ENCODE data around the gene TMBIM6.
"Not testable (repeated sequence)": the region's sequence is repeated elsewhere in the genome, so short reads cannot be mapped to it uniquely, and the experiment has no call there.

The TMBIM6 gene

DNA sequence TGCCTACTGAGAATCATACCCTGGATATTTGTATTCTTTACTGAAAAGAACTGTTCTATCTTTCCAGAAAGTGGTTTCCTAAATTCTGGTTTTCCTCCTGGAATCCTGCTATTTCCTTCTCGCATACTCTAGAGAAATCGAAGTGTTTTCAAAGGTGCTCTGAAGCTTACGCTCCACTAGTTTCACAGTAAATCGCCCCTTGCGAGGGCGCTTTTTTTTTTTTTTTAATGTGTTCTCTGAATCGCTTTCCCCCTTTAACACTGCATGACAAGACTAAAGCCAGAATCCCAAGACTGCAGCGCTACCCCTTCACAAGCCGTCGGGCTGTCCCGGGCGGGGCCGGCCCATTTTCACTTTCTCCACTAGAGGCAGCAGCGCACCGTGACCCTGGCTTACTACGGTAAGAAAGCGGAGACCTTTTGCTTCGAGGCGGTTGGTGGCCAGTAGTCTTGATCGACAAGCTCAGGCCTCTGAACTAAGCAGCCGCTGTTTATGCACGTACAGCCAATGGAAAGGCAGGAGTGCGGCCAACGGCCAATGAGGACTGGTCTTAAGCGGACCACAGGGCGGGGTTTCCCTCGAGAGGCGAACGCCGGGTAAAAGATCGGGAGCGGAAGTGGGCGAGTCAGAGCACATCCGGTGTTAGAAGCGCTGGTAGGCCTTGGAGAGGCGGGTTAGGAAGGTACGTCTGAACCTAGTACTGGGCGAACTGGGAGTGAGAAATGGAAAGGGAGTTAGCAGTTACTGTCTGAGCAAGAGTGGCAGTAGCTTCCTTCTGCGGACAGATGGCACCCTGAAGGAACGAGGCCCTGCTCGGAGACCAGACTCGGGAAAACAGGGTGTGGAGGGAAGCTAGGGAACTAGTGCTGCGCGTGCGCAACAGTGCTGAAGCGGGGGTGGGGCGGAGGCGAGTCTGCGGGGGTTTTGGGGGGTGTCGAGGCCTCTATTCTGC, at the start of gene TMBIM6:
Gene TMBIM6, plus strand, starts transcription at position 628 of the 952 bp plus-strand sequence. CDS start 10,937 bp downstream, outside the sequence.
- DNase-seq (ENCODE audit: low read depth) = peak; percentile 98

- DNase-seq (ENCODE audit: low read depth) = no peak
These were observed 48.5 kb upstream of the TMBIM6 start for GRCh38 chr12:49692851-49693250.

GRCh38 chr12:49693931-49694444, 47.4 kb upstream of the TMBIM6 start:
- DNase-seq (ENCODE audit: low read depth) = no peak

- DNase-seq (ENCODE audit: low read depth) = no peak
These were observed 44.6 kb upstream of the TMBIM6 start for GRCh38 chr12:49696723-49697122.

GRCh38 chr12:49697808-49698207, 43.5 kb upstream of the TMBIM6 start:
- DNase-seq (ENCODE audit: low read depth) = no peak

DNA sequence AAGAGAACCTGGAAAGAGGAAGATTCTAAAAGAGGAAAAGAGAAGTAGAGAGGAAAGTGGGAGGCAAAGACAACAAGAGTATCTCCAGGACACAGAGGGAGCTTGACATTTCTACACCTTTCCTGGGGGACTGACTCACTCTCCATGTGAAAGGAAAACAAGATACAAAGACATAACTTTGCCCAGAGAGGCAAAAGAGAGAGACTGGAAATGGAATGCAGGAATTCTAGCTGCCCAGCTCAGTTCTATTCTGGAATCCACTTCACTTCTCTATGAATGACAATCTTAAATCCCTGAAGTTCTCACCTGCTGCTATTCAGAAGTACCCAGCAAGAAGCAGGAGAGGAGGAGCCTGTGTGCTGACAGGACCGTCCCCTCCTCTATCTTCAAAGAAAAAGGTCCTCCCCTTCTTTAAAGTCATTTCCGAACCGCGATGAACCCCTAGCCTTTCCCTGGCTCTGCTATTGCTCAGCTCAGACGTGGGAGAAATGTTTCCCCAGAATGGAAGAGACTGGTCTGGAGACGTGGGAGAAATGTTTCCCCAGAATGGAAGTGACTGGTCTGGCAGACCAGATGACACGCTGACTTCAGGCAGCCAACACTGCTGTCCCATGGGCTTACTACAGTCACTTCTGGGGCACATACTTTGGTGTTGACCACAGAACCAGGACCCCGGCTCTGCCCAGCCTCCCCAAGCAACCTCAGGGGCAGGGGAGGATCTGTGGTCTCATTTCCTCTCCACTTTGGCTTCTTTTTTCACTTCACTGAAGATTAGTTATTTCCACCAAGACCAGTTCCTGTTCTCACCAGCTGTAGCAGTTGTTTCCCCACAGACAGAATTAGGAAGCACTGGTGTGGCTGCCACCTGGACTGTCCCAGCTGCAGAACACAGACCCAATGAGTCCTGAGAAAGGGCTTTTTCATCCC, 42.5 kb upstream of the TMBIM6 start:
- DNase-seq (ENCODE audit: low read depth) = no peak

GRCh38 chr12:49702009-49702408, 39.3 kb upstream of the TMBIM6 start:
- DNase-seq (ENCODE audit: low read depth) = no peak

GRCh38 chr12:49702676-49703215, 38.6 kb upstream of the TMBIM6 start:
- no peak for DNase-seq (ENCODE audit: low read depth)

GRCh38 chr12:49703647-49704137, 37.7 kb upstream of the TMBIM6 start:
- no peak for DNase-seq (ENCODE audit: low read depth)

DNA sequence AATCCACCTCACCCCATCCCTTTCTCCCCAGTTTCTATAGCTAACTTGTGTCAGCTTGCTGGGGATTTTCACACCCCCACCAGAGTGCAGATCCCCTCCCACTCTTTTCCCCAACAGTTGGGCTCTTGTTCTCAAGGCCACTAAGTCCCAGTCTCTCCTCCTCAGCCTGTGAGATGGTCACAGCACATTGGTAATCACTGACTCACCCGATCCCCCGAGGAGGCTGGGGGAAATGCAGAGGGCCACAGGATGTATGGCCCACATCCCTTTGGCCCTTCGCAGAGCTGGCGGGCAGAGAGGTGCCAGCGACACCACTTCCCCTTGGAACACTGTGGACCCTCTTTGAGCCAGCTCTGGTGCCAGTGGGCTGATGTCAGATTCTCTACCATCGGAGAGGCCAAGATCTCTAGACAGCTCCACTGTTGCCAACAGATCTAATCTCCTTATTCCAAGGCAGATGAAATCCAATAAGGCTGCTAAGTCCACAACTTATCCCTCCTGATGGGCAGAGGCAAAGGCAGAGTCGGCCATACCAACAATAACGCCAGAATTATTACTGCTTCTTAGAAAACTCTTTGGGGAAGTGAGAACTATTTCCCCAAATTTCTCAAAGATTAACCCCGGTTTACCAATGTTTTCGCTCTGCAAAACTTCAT, 35.8 kb upstream of the TMBIM6 start:
- DNase-seq (ENCODE audit: low read depth) = no peak

GRCh38 chr12:49706351-49707127, 34.8 kb upstream of the TMBIM6 start:
- no peak for DNase-seq (ENCODE audit: low read depth)

GRCh38 chr12:49707128-49707811, 34.1 kb upstream of the TMBIM6 start, which contains the start of gene FMNL3:
TSS of gene FMNL3 (minus strand) at chr12:49707405. CDS start at chr12:49707180, 225 bp downstream.
- DNase-seq (ENCODE audit: low read depth) = peak; percentile 99

DNA sequence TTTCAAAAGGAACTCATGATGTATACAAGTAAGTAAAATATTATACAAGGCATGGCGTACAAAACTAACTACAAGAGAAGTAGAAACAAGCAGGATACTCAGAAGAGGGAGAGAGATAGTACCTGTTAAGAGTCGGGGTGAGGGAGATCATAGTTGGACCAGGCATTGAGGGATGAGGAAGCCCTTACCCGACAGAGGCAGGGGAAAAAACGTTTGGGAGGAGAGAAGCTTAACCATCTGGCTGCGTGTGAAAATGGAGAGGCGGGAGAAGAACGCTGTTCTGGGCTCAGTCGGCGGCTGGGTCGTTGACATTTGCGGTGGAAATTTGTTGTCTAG, 33.6 kb upstream of the TMBIM6 start:
- no peak for DNase-seq (ENCODE audit: low read depth)

- no peak for DNase-seq (ENCODE audit: low read depth)
These were observed 32.5 kb upstream of the TMBIM6 start for GRCh38 chr12:49708851-49709250.

DNA sequence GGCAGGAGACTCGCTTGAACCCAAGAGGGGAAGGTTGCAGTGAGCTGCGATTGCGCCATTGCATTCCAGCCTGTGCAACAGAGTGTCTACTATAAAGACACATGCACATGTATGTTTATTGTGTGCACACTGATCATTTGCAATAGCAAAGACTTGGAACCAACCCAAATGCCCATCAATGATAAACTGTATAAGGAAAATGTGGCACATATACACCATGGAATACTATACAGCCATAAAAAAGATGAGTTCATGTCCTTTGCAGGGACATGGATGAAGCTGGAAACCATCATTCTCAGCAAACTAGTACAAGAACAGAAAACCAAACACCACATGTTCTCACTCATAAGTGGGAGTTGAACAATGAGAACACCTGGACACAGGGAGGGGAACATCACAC, 27.4 kb upstream of the TMBIM6 start:
- not testable (repeated sequence) for DNase-seq (ENCODE audit: low read depth)

DNA sequence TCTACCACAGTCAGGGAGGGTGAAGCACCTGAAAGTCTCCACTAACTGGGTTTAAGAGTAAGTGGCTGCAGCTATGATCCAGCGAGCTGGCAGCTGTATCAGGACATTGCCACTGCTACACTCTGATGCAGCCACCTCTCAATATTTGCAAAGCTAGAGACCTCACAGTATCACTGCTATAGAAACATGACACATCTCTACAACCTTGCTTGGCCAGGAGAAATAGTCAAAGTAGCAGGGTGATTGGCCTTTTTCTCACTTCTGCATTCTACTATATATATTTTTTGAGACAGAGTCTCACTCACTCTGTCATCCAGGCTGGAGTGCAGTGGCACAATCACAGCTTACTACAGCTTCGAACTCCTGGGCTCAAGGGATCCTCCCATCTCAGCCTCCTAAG, 24.8 kb upstream of the TMBIM6 start:
- no peak for DNase-seq (ENCODE audit: low read depth)

- DNase-seq (ENCODE audit: low read depth) = not testable (repeated sequence)
These were observed 23.6 kb upstream of the TMBIM6 start for GRCh38 chr12:49717800-49718199.

DNA sequence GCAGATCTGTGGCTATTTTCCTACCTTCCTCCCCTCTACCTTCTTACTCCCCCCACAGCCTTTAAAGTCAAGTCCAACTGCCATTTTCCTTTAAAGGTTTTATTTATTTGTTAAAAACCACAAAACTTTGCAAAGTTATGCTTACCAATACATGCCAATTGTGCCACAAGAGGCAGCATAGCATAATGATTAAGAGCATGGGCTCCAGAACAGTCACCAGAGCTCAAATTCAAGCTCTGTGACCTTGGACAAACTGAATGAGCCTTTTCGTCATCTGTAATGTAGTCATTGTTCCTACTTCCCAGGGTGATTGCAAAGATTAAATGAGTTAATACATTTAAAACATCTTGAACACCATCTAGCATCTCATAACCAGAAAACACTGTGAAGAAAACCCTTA, 21.1 kb upstream of the TMBIM6 start:
- no peak for DNase-seq (ENCODE audit: low read depth)

- DNase-seq (ENCODE audit: low read depth) = not testable (repeated sequence)
These were observed 20.0 kb upstream of the TMBIM6 start for GRCh38 chr12:49721355-49721754.

- no peak for DNase-seq (ENCODE audit: low read depth)
These were observed 12.9 kb upstream of the TMBIM6 start for GRCh38 chr12:49728446-49728845.
